HFFc6 (cell line): ENCODE results near the gene SMAP2. TPM values are rescaled to one million over a fixed set of nuclear protein-coding genes. Genes with fewer than 3 reads are reported as not detected.

ENCODE experiments used
- DNase-seq: peaks from one replicate; pipeline ENCODE4 v3.0.0-alpha.2; 2018
- H3K27ac Mint-ChIP-seq: 2 replicates; pipeline ENCODE4 v1.8.0; 2020; ENCODE audit warnings: mild to moderate bottlenecking, mixed read lengths
- H3K27me3 Mint-ChIP-seq: 2 replicates; pipeline ENCODE4 v1.8.0; 2021; ENCODE audit warnings: mild to moderate bottlenecking, moderate library complexity, mixed read lengths; ENCODE audit not compliant: insufficient read depth
- H3K36me3 Mint-ChIP-seq: 2 replicates; pipeline ENCODE4 v1.8.0; 2021; ENCODE audit warnings: low read depth, mixed read lengths
- H3K4me1 Mint-ChIP-seq: 2 replicates; pipeline ENCODE4 v1.8.0; 2020; ENCODE audit warnings: low read depth, mixed read lengths
- H3K4me3 Mint-ChIP-seq: 2 replicates; pipeline ENCODE4 v1.8.0; 2020; ENCODE audit warnings: mild to moderate bottlenecking, moderate library complexity, mixed read lengths
- H3K9me3 Mint-ChIP-seq: 2 replicates; pipeline ENCODE4 v1.8.0; 2020; ENCODE audit warnings: mild to moderate bottlenecking, mixed read lengths
- CTCF ChIP-seq: fragments of 200-600 bp; sonication (generic); IDR thresholded peaks from 2 replicates; pipeline ENCODE4 v1.5.0; 2021; ENCODE audit warnings: antibody characterized with exemption, mild to moderate bottlenecking
- total RNA-seq, 6 experiments: library from RNA; stranded (reverse); fragmentation: NEBNext Ultra II Directional; extraction: Animal tissue kit (Norgen Biotek cat#: 25700); gene quantifications; 2 replicates in 1 of 6; 3 replicates in 5 of 6; pipeline ENCODE4 v1.2.3, GENCODE V29; 2021

Gene SMAP2
- total RNA-seq, 6 experiments from 2014 or later = 27.7 to 37.5 (median 32.7) TPM

- H3K4me3 Mint-ChIP-seq = no peak overlapping the region
- DNase-seq = no peak
- TF ChIP-seq CTCF = no peak
- H3K27ac Mint-ChIP-seq = no peak overlapping the region
- peaks cover 9% of the 10 kb centered on the region for H3K27me3 Mint-ChIP-seq
- H3K4me1 Mint-ChIP-seq = peaks cover 12% of the 10 kb centered on the region
- H3K36me3 Mint-ChIP-seq = peaks cover 7% of the 10 kb centered on the region
- peaks cover 31% of the 10 kb centered on the region for H3K9me3 Mint-ChIP-seq
Measured at GRCh38 chr1:40361637-40362036, 11.9 kb upstream of the SMAP2 start.

DNA sequence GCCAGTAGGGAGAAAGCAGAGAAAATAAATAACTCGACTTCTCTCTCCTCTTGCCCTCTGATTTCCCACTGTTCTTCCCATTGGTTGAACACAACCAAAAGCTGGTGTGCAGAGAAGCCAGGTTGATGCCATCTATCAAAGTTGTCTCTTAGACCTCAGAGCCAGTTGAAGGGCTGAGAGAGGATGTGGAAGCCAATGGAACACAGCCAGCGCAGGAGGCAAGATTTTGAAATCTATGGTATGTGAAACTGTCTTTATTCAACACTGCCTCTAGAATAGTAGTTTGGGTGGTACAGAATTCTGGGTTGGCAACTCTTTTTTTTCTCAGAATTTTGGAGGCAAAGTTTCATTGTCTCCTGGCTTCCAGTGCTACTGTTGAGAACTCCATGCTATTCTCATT, 11.3 kb upstream of the SMAP2 start:
- Mint-ChIP-seq H3K9me3 (peaks cover 25% of the 10 kb centered on the region), H3K4me1 (peaks cover 12% of the 10 kb centered on the region), H3K4me3 (no peak overlapping the region), H3K36me3 (peaks cover 7% of the 10 kb centered on the region), H3K27me3 (peaks cover 9% of the 10 kb centered on the region), H3K27ac (no peak overlapping the region)
- no peak for TF ChIP-seq CTCF
- DNase-seq = no peak

DNA sequence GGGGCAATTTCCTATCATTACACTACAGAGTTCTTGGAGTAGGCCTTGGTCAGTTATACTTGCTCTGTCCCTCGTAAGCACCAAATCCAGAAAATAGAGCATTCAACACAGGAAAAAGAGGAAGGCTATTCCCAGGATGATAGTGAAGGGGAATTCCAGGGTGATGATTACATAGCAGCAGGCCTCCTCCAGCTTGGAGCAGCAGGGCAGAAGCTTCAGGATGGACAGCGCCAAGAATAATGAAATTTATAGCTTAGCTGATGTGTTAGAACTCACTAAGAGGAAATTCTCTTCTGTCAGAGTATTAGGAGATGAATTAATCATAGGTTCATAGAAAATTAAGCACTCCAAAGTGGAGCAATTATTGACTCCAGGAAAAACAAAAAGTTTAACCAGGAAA, 10.8 kb upstream of the SMAP2 start:
- DNase-seq = peak; percentile 21
- H3K9me3 Mint-ChIP-seq = peaks cover 20% of the 10 kb centered on the region
- no peak overlapping the region for H3K27ac Mint-ChIP-seq
- TF ChIP-seq CTCF = no peak
- peaks cover 7% of the 10 kb centered on the region for H3K36me3 Mint-ChIP-seq
- H3K4me3 Mint-ChIP-seq = no peak overlapping the region
- peaks cover 12% of the 10 kb centered on the region for H3K4me1 Mint-ChIP-seq
- H3K27me3 Mint-ChIP-seq = peaks cover 9% of the 10 kb centered on the region

DNA sequence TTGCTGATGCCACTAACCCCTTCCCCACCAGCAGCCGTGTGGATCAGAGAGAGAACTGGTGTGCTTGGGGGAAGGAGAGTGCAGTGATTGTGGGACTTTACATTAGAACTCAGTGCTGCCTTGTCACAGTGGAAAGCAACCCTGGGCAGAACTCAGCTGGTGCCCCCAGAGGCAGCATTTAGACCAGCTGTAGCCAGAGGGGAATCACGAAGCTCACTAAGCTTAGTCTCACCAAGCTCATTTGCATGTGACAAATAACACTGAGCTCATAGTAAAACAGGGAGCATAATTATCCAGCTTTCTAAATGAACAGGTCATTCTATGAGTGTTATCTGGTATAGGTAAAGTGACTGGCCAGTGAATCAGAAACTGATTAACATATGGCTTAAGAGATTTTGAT, 9.8 kb upstream of the SMAP2 start:
- H3K4me1 Mint-ChIP-seq = peaks cover 12% of the 10 kb centered on the region
- peaks cover 4% of the 10 kb centered on the region for H3K36me3 Mint-ChIP-seq
- no peak overlapping the region for H3K4me3 Mint-ChIP-seq
- peak; percentile 21 for DNase-seq
- H3K27me3 Mint-ChIP-seq = peaks cover 9% of the 10 kb centered on the region
- H3K27ac Mint-ChIP-seq = no peak overlapping the region
- TF ChIP-seq CTCF = peak; percentile 13; the same call in 1 of the 2 replicates
- H3K9me3 Mint-ChIP-seq = peaks cover 10% of the 10 kb centered on the region

- no peak for TF ChIP-seq CTCF
- Mint-ChIP-seq H3K4me1 (peaks cover 33% of the 10 kb centered on the region), H3K36me3 (no peaks in the 10 kb centered on the region), H3K4me3 (no peak overlapping the region), H3K27me3 (peaks cover 3% of the 10 kb centered on the region), H3K9me3 (no peaks in the 10 kb centered on the region), H3K27ac (no peak overlapping the region)
- no peak for DNase-seq
Measured at GRCh38 chr1:40371707-40372258, 1.7 kb upstream of the SMAP2 start.
